ENCODE measurements around the gene ADAMTS17.
A peak's percentile ranks its signal among the peaks of the same experiment; 100 is the strongest.
"Not testable (repeated sequence)": the region's sequence is repeated elsewhere in the genome, so short reads cannot be mapped to it uniquely, and the experiment has no call there.

Gene ADAMTS17

DNA sequence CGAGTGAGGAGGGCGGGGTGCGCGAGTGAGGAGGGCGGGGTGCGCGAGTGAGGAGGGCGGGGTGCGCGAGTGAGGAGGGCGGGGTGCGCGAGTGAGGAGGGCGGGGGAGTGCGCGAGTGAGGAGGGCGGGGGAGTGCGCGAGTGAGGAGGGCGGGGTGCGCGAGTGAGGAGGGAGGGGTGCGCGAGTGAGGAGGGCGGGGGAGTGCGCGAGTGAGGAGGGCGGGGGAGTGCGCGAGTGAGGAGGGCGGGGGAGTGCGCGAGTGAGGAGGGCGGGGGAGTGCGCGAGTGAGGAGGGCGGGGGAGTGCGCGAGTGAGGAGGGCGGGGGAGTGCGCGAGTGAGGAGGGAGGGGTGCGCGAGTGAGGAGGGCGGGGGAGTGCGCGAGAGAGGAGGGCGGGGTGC is 415.2 kb downstream of the ADAMTS17 start:
- H3K9ac ChIP-seq (ENCODE audit: low read depth, low read length); H3K36me3 ChIP-seq (ENCODE audit: insufficient read depth, low read length); H3K9me3 ChIP-seq (ENCODE audit: control insufficient read depth, insufficient read depth, low read length); H3K4me1 ChIP-seq (ENCODE audit: insufficient read depth, low read length): not testable (repeated sequence)

DNA sequence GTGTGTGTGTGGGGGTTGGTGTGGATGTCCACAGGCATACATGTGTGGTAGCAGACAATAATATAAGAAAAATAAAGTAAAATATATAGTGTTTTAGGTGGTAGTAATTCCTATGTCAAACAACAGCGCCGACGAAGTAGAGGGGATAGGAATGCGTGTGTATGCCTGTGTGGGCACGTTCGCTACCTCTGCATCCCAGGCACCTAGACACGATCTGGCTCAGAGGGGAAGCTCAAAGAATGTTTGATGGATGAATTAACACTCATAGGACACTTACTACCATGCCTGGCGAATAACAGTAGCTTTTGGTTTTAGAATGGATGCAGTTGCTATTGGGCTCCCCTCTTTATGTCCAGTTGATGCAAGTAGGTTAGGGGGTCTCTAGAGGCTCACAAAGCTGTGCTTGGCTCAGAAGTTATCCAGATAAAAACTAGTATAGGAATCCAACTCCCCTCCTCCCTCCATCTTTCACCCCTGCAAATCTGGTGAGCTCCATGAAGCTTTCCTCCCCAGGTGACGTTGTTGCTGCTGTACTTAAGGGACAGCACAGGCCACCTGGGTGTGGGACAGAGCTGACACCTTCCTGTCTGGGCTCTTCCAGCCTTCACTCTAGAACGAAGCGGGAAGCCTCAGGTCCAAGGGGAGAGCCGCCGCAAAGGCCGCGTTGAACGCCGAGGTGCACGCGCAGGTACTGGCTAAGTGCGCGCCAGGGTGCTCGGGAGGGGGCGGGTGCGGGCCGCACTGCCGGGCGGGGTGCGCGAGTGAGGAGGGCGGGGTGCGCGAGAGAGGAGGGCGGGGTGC is 415.9 kb downstream of the ADAMTS17 start:
- Histone ChIP-seq H3K4me1 (ENCODE audit: insufficient read depth, low read length) (0 out of 2 replicates have a peak, but pooled peaks cover 4% of the 10 kb centered on the region), H3K9me3 (ENCODE audit: control insufficient read depth, insufficient read depth, low read length) (no peaks in the 10 kb centered on the region), H3K9ac (ENCODE audit: low read depth, low read length) (peak overlapping the region; percentile 47; the same call in 1 of the 2 replicates), H3K36me3 (ENCODE audit: insufficient read depth, low read length) (no peaks in the 10 kb centered on the region)

DNA sequence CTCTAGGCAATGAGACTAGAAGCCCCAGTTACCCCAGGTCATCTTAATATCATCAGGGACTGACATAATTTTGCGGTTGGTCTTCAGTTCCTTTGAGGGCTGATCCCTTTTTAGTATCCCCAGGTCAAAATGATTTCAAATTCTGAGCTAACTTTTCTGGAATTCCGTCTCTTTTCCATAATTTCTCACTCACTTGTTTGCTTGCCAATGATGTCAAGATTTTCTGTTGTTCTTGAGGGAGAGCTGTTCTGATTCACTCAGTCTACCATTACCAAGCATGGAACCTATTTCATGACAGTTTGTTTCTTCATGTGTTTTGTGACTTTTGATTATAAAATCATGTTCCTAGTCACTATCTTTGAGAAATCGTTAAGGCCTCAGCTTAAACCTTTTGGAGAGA is 418.1 kb downstream of the ADAMTS17 start:
- no peak overlapping the region for H3K9ac ChIP-seq (ENCODE audit: low read depth, low read length)
- no peaks in the 10 kb centered on the region for H3K9me3 ChIP-seq (ENCODE audit: control insufficient read depth, insufficient read depth, low read length)
- no peaks in the 10 kb centered on the region for H3K4me1 ChIP-seq (ENCODE audit: insufficient read depth, low read length)

More for the DNA sequence above, 418.1 kb downstream of the ADAMTS17 start:
- no peaks in the 10 kb centered on the region for H3K36me3 ChIP-seq (ENCODE audit: insufficient read depth, low read length)

Measured in ES-I3 (cell line).